Measurements from ENCODE around the gene SETBP1. TPM values are rescaled to one million over a fixed set of nuclear protein-coding genes. Genes with fewer than 3 reads are reported as not detected.

Gene SETBP1
- total RNA-seq, 1 experiment from 2014 or later: 4.0 TPM

DNA sequence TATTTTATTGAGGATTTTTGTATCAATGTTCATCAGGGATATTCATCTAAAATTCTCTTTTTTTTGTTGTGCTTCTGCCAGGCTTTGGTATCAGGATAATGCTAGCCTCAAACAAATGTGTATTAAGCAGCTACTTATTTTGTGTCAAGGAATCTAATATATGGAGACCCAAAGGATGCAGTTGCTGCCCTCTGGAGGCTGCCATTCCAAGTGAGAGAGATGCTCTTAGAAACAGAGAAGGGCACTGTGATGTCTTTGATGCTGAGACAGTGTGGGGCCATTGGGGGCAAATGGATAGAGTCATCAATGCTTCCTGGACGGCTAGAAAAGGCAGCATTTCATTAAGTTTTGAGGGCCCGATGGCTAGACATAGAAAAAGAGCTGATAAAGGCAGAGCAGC, 292.6 kb downstream of the SETBP1 start:
- ChIA-PET POLR2A (no interaction called here), CTCF (no interaction called here)
- H3K27ac Mint-ChIP-seq (ENCODE audit: unreplicated experiment): no peak overlapping the region
- intact Hi-C loops (cut with micrococcal nuclease; ENCODE audit: unreplicated experiment): no loop called here
- Histone ChIP-seq H3K4me1 (no peaks in the 10 kb centered on the region), H3K27me3 (replicated peaks; ENCODE audit: control insufficient read depth, insufficient read depth, low read length) (no peaks in the 10 kb centered on the region), H3K4me3 (ENCODE audit: low read depth, low read length) (no peak overlapping the region), H3K9me3 (no peaks in the 10 kb centered on the region), H3K36me3 (ENCODE audit: control insufficient read depth, insufficient read depth, low read length) (no peaks in the 10 kb centered on the region)
- DNase-seq: peak in 1 of 2 experiments; percentile 1
- BruUV-seq (replicated peaks): no TSS peak
- TF ChIP-seq CTCF (IDR thresholded peaks at IDR 0.05; ENCODE audit: insufficient read depth in 1 of 2, low read depth in 1 of 2, low read length in 1 of 2, severe bottlenecking in 1 of 2, unreplicated experiment in 1 of 2): no peak
- H3K36me3 Mint-ChIP-seq (ENCODE audit: insufficient read depth, unreplicated experiment): no peaks in the 10 kb centered on the region
- no peaks in the 10 kb centered on the region for H3K4me1 Mint-ChIP-seq (ENCODE audit: low read depth, unreplicated experiment)
- H3K27me3 Mint-ChIP-seq (ENCODE audit: insufficient read depth, unreplicated experiment): no peaks in the 10 kb centered on the region
- no peaks in the 10 kb centered on the region for H3K9me3 Mint-ChIP-seq (ENCODE audit: unreplicated experiment)
- no peak overlapping the region for H3K4me3 Mint-ChIP-seq (ENCODE audit: unreplicated experiment)

- CTCF ChIA-PET: no interaction called here
- no peak overlapping the region for H3K27ac Mint-ChIP-seq (ENCODE audit: unreplicated experiment)
- BruUV-seq (replicated peaks): no TSS peak
Measured at GRCh38 chr18:44974174-44974573, 293.5 kb downstream of the SETBP1 start.

DNA sequence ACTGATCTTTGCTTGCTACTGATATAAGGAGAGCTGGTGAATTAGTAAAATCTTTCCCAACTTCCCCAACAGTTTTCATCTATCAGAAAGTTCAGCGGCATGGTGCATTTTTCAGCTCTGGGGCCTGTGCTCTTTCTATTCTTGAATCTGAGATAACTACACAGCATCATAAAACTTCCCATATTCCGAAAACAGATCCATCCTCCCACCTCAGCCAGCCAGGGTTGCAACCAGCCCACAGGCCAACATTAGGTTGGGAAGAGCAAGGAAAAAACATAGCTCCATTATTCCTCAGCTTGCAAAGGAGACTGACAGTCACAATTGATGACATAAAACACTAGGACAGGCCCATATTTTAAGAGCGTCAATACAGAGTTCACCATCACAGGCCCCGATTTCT, 297.2 kb downstream of the SETBP1 start:
- DNase-seq: no peak
- Mint-ChIP-seq H3K27ac (ENCODE audit: unreplicated experiment) (no peak overlapping the region), H3K36me3 (ENCODE audit: insufficient read depth, unreplicated experiment) (no peaks in the 10 kb centered on the region), H3K4me3 (ENCODE audit: unreplicated experiment) (no peak overlapping the region), H3K27me3 (ENCODE audit: insufficient read depth, unreplicated experiment) (no peaks in the 10 kb centered on the region), H3K4me1 (ENCODE audit: low read depth, unreplicated experiment) (no peaks in the 10 kb centered on the region), H3K9me3 (ENCODE audit: unreplicated experiment) (no peaks in the 10 kb centered on the region)
- intact Hi-C loops (cut with micrococcal nuclease; ENCODE audit: unreplicated experiment): no loop called here
- CTCF ChIA-PET: no interaction called here
- Histone ChIP-seq H3K27me3 (replicated peaks; ENCODE audit: control insufficient read depth, insufficient read depth, low read length) (no peaks in the 10 kb centered on the region), H3K4me1 (no peaks in the 10 kb centered on the region), H3K9me3 (no peaks in the 10 kb centered on the region), H3K4me3 (ENCODE audit: low read depth, low read length) (no peak overlapping the region), H3K36me3 (ENCODE audit: control insufficient read depth, insufficient read depth, low read length) (no peaks in the 10 kb centered on the region)
- no peak for TF ChIP-seq CTCF (IDR thresholded peaks at IDR 0.05; ENCODE audit: insufficient read depth in 1 of 2, low read depth in 1 of 2, low read length in 1 of 2, severe bottlenecking in 1 of 2, unreplicated experiment in 1 of 2)
- POLR2A ChIA-PET: no interaction called here
- no TSS peak for BruUV-seq (replicated peaks)

More at GRCh38 chr18:44974174-44974573, 293.5 kb downstream of the SETBP1 start:
- POLR2A ChIA-PET: no interaction called here
- Histone ChIP-seq H3K4me1 (no peaks in the 10 kb centered on the region), H3K4me3 (ENCODE audit: low read depth, low read length) (no peak overlapping the region), H3K36me3 (ENCODE audit: control insufficient read depth, insufficient read depth, low read length) (no peaks in the 10 kb centered on the region), H3K27me3 (replicated peaks; ENCODE audit: control insufficient read depth, insufficient read depth, low read length) (no peaks in the 10 kb centered on the region), H3K9me3 (no peaks in the 10 kb centered on the region)
- H3K27me3 Mint-ChIP-seq (ENCODE audit: insufficient read depth, unreplicated experiment): no peaks in the 10 kb centered on the region
- no peaks in the 10 kb centered on the region for H3K4me1 Mint-ChIP-seq (ENCODE audit: low read depth, unreplicated experiment)
- DNase-seq: no peak
- no peaks in the 10 kb centered on the region for H3K9me3 Mint-ChIP-seq (ENCODE audit: unreplicated experiment)
- no peak for TF ChIP-seq CTCF (IDR thresholded peaks at IDR 0.05; ENCODE audit: insufficient read depth in 1 of 2, low read depth in 1 of 2, low read length in 1 of 2, severe bottlenecking in 1 of 2, unreplicated experiment in 1 of 2)
- intact Hi-C loops (cut with micrococcal nuclease; ENCODE audit: unreplicated experiment): no loop called here
- H3K36me3 Mint-ChIP-seq (ENCODE audit: insufficient read depth, unreplicated experiment): no peaks in the 10 kb centered on the region
- H3K4me3 Mint-ChIP-seq (ENCODE audit: unreplicated experiment): no peak overlapping the region
